ENCODE results near the gene ABHD2. TPM values are rescaled to one million over a fixed set of nuclear protein-coding genes. Genes with fewer than 3 reads are reported as not detected.

Gene ABHD2
- total RNA-seq, 1 donor from 2014 or later, result 66.5 TPM

DNA sequence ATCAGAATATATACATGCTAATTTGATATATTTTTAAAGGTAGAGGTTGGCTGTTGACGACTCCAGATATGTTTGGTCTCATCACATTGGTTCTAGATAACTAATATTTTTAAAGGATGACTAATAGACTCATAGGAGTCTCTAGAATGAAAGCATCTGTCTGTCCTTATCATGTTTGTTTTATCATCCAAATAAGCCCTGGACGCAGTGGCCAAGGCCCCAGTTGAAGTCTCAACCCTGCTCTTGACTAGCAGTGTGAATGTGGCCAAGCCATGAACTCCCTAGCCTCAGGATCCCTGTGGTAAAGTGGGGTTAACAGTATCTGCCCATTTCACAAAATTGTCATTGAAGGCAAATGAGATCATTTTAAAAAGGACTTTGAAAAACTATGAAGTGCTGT is 53.6 kb downstream of the ABHD2 start:
- intact Hi-C loops (cut with micrococcal nuclease), result no loop called here
- Mint-ChIP-seq H3K4me1 (ENCODE audit: low read depth) (peaks cover 42% of the 10 kb centered on the region), H3K27ac (no peak overlapping the region), H3K27me3 (ENCODE audit: insufficient read depth) (no peaks in the 10 kb centered on the region), H3K9me3 (no peaks in the 10 kb centered on the region), H3K36me3 (ENCODE audit: low read depth) (peaks cover 12% of the 10 kb centered on the region), H3K4me3 (no peak overlapping the region)
- no peak for DNase-seq (ENCODE audit: low spot score)

GRCh38 chr15:89142423-89142822 is 54.2 kb downstream of the ABHD2 start:
- intact Hi-C loops (cut with micrococcal nuclease), result no loop called here
- H3K36me3 Mint-ChIP-seq (ENCODE audit: low read depth), result peaks cover 12% of the 10 kb centered on the region
- H3K4me3 Mint-ChIP-seq, result no peak overlapping the region
- no peaks in the 10 kb centered on the region for H3K9me3 Mint-ChIP-seq
- no peaks in the 10 kb centered on the region for H3K27me3 Mint-ChIP-seq (ENCODE audit: insufficient read depth)
- no peak overlapping the region for H3K27ac Mint-ChIP-seq
- no peak for DNase-seq (ENCODE audit: low spot score)
- H3K4me1 Mint-ChIP-seq (ENCODE audit: low read depth), result peaks cover 37% of the 10 kb centered on the region

- no peak overlapping the region for H3K27ac Mint-ChIP-seq
- H3K36me3 Mint-ChIP-seq (ENCODE audit: low read depth), result peaks cover 10% of the 10 kb centered on the region
- intact Hi-C loops (cut with micrococcal nuclease), result loop anchor here (1.0 kb wide), 2 partner anchors 24 to 55 kb away; partner anchors contain the start of gene ABHD2
- no peak for DNase-seq (ENCODE audit: low spot score)
- H3K9me3 Mint-ChIP-seq, result no peaks in the 10 kb centered on the region
- peaks cover 31% of the 10 kb centered on the region for H3K4me1 Mint-ChIP-seq (ENCODE audit: low read depth)
- H3K27me3 Mint-ChIP-seq (ENCODE audit: insufficient read depth), result no peaks in the 10 kb centered on the region
- peak overlapping the region; percentile 22 for H3K4me3 Mint-ChIP-seq
Measured at GRCh38 chr15:89143503-89144162, 55.4 kb downstream of the ABHD2 start.

DNA sequence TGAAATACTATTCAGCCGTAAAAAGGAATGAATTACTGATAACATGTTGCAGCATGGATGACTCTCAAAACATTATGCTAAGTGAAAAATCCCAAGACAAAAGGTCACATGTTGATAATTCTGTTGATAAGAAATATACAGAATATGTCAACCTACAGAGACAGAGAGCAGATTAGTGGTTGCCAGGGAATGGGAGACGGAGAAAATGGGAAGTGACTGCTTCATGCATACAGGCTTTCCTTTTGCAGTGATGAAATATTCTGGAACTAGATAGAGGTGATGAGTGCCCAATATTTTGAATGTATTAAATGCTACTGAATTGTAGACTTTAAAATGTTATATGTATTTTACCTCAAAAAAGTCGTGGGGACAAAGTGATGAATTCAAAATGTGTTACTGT is 56.2 kb downstream of the ABHD2 start:
- Mint-ChIP-seq H3K4me1 (ENCODE audit: low read depth) (peaks cover 31% of the 10 kb centered on the region), H3K4me3 (no peak overlapping the region), H3K27me3 (ENCODE audit: insufficient read depth) (no peaks in the 10 kb centered on the region), H3K9me3 (no peaks in the 10 kb centered on the region), H3K36me3 (ENCODE audit: low read depth) (peaks cover 10% of the 10 kb centered on the region), H3K27ac (no peak overlapping the region)
- intact Hi-C loops (cut with micrococcal nuclease), result no loop called here
- DNase-seq (ENCODE audit: low spot score), result no peak

- peaks cover 32% of the 10 kb centered on the region for H3K4me1 Mint-ChIP-seq (ENCODE audit: low read depth)
- H3K4me3 Mint-ChIP-seq, result no peak overlapping the region
- H3K27ac Mint-ChIP-seq, result no peak overlapping the region
- intact Hi-C loops (cut with micrococcal nuclease), result no loop called here
- H3K27me3 Mint-ChIP-seq (ENCODE audit: insufficient read depth), result no peaks in the 10 kb centered on the region
- no peak for DNase-seq (ENCODE audit: low spot score)
- no peaks in the 10 kb centered on the region for H3K9me3 Mint-ChIP-seq
- peaks cover 8% of the 10 kb centered on the region for H3K36me3 Mint-ChIP-seq (ENCODE audit: low read depth)
Measured at GRCh38 chr15:89146366-89146765, 58.1 kb downstream of the ABHD2 start.

GRCh38 chr15:89148126-89148525 is 59.9 kb downstream of the ABHD2 start:
- Mint-ChIP-seq H3K27me3 (ENCODE audit: insufficient read depth) (no peaks in the 10 kb centered on the region), H3K4me3 (no peak overlapping the region), H3K36me3 (ENCODE audit: low read depth) (peaks cover 16% of the 10 kb centered on the region), H3K4me1 (ENCODE audit: low read depth) (peaks cover 23% of the 10 kb centered on the region), H3K9me3 (no peaks in the 10 kb centered on the region), H3K27ac (no peak overlapping the region)
- no peak for DNase-seq (ENCODE audit: low spot score)
- intact Hi-C loops (cut with micrococcal nuclease), result no loop called here

GRCh38 chr15:89149501-89150101 is 61.3 kb downstream of the ABHD2 start:
- Mint-ChIP-seq H3K27me3 (ENCODE audit: insufficient read depth) (no peaks in the 10 kb centered on the region), H3K4me3 (no peak overlapping the region), H3K4me1 (ENCODE audit: low read depth) (peaks cover 12% of the 10 kb centered on the region), H3K36me3 (ENCODE audit: low read depth) (peaks cover 16% of the 10 kb centered on the region), H3K27ac (no peak overlapping the region), H3K9me3 (no peaks in the 10 kb centered on the region)
- no peak for DNase-seq (ENCODE audit: low spot score)
- intact Hi-C loops (cut with micrococcal nuclease), result no loop called here

GRCh38 chr15:89150287-89150686 is 62.0 kb downstream of the ABHD2 start:
- intact Hi-C loops (cut with micrococcal nuclease), result no loop called here
- Mint-ChIP-seq H3K9me3 (no peaks in the 10 kb centered on the region), H3K4me1 (ENCODE audit: low read depth) (peaks cover 11% of the 10 kb centered on the region), H3K27me3 (ENCODE audit: insufficient read depth) (no peaks in the 10 kb centered on the region), H3K4me3 (no peak overlapping the region), H3K27ac (no peak overlapping the region), H3K36me3 (ENCODE audit: low read depth) (peaks cover 20% of the 10 kb centered on the region)
- DNase-seq (ENCODE audit: low spot score), result no peak

DNA sequence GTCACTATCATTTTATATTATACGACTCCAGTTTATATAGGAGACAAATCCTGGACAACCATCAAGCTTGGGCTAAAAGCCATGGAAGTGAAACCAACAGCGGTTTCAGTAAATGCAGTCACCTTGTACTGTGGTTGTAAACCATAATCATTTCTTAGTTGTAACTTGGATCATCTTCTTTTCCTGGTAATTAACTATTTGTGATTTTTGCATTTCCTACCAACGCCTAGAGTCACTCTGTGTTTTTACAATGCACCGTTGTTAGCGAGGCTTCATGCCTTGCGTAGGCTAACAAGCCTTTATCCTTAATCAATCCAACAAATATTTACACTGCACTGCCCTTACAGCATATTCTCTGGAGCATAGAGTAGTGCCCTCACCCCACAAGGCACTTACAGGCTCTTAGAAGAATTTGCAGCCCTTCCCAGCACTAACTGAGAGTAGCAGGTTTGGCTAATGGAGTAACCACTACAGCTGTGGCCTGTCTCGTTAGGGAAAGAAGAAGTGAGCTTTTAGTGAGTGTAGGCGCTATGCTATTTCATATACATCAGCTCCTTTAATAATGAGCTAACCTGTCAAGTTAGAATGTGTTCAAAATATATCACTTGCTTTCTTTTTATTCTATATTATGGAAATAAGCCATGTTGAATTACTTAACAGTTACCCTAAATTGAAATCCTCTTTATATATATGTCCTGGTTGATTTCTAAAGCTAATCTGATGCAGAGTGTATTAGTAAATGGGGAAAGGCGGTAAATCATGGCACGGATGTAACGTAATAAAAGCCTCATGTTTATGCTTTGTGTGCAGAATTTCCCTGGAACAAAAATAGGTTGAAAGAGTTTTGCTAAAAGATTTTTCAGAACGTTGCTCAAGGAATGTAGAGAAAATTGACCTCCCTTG is 62.8 kb downstream of the ABHD2 start:
- Mint-ChIP-seq H3K27me3 (ENCODE audit: insufficient read depth) (no peaks in the 10 kb centered on the region), H3K36me3 (ENCODE audit: low read depth) (peaks cover 20% of the 10 kb centered on the region), H3K9me3 (no peaks in the 10 kb centered on the region), H3K4me3 (no peak overlapping the region), H3K27ac (no peak overlapping the region), H3K4me1 (ENCODE audit: low read depth) (peaks cover 11% of the 10 kb centered on the region)
- intact Hi-C loops (cut with micrococcal nuclease), result no loop called here
- DNase-seq (ENCODE audit: low spot score), result no peak

GRCh38 chr15:89155122-89155521 is 66.9 kb downstream of the ABHD2 start:
- intact Hi-C loops (cut with micrococcal nuclease), result no loop called here
- Mint-ChIP-seq H3K4me1 (ENCODE audit: low read depth) (peaks cover 11% of the 10 kb centered on the region), H3K27ac (no peak overlapping the region), H3K36me3 (ENCODE audit: low read depth) (peaks cover 35% of the 10 kb centered on the region), H3K9me3 (no peaks in the 10 kb centered on the region), H3K27me3 (ENCODE audit: insufficient read depth) (no peaks in the 10 kb centered on the region), H3K4me3 (no peak overlapping the region)
- DNase-seq (ENCODE audit: low spot score), result no peak

GRCh38 chr15:89155656-89156055 is 67.4 kb downstream of the ABHD2 start:
- Mint-ChIP-seq H3K27me3 (ENCODE audit: insufficient read depth) (no peaks in the 10 kb centered on the region), H3K9me3 (no peaks in the 10 kb centered on the region), H3K4me1 (ENCODE audit: low read depth) (peaks cover 5% of the 10 kb centered on the region), H3K36me3 (ENCODE audit: low read depth) (peaks cover 35% of the 10 kb centered on the region), H3K4me3 (no peak overlapping the region), H3K27ac (no peak overlapping the region)
- intact Hi-C loops (cut with micrococcal nuclease), result no loop called here
- DNase-seq (ENCODE audit: low spot score), result no peak

- Mint-ChIP-seq H3K4me3 (no peak overlapping the region), H3K9me3 (no peaks in the 10 kb centered on the region)
Measured at GRCh38 chr15:89157061-89157460, 68.8 kb downstream of the ABHD2 start.

More at GRCh38 chr15:89157061-89157460, 68.8 kb downstream of the ABHD2 start:
- DNase-seq (ENCODE audit: low spot score), result no peak
- H3K36me3 Mint-ChIP-seq (ENCODE audit: low read depth), result peaks cover 30% of the 10 kb centered on the region
- intact Hi-C loops (cut with micrococcal nuclease), result no loop called here
- H3K4me1 Mint-ChIP-seq (ENCODE audit: low read depth), result peaks cover 4% of the 10 kb centered on the region
- no peaks in the 10 kb centered on the region for H3K27me3 Mint-ChIP-seq (ENCODE audit: insufficient read depth)
- no peak overlapping the region for H3K27ac Mint-ChIP-seq

Measured in activated T-helper 1 cell treated with anti-CD3 and anti-CD28 coated beads, Interleukin-12 subunit alpha, Interleukin-12 subunit beta, Interleukin-2, Interleukin-4 antibody, amounts not matched to agents 30 ng/mL and 10 ng/mL and 1 ng/mL, durations not matched to agents 14 hours and 24 hours and 36 hours (primary cell).